Ovary (tissue), 9 donors: Measurements from ENCODE around the gene PPM1D. TPM values are rescaled to one million over a fixed set of nuclear protein-coding genes. Genes with fewer than 3 reads are reported as not detected.
"Not testable (repeated sequence)": the region's sequence is repeated elsewhere in the genome, so short reads cannot be mapped to it uniquely, and the experiment has no call there.

Experiments
- DNase-seq, 5 donors: peaks; one replicate each; pipeline ENCODE4 v3.0.0-alpha.2; 2019 to 2020
- H3K27ac ChIP-seq, 2 donors: fragments of 200-600 bp; one replicate each; pipeline versions ENCODE4 v1.5.1 to v1.8.0; 2019 to 2022
- H3K27me3 ChIP-seq: fragments of 200-600 bp; one replicate; pipeline ENCODE4 v1.8.0; 2022
- H3K36me3 ChIP-seq: fragments of 200-600 bp; sonication (generic); one replicate; pipeline ENCODE4 v1.5.1; 2019
- H3K4me1 ChIP-seq: one replicate; pipeline ENCODE4 v1.8.1; 2013; ENCODE audit warnings: mild to moderate bottlenecking, moderate library complexity; ENCODE audit not compliant: insufficient read depth
- H3K4me3 ChIP-seq: fragments of 200-600 bp; sonication (generic); one replicate; pipeline ENCODE4 v1.5.1; 2017
- H3K9me3 ChIP-seq, 2 donors: fragments of 200-600 bp in 1 of 2; sonication (generic) in 1 of 2; one replicate each; pipeline versions ENCODE4 v1.5.1 to v1.8.1; 2013 to 2019; ENCODE audit warnings: mild to moderate bottlenecking in 1 of 2, moderate library complexity in 1 of 2
- CTCF ChIP-seq, 3 donors: fragments of 450-650 bp in 2 of 3; fragments of 200-600 bp in 1 of 3; IDR thresholded peaks; one replicate each; pipeline versions ENCODE4 v1.5.1 to v1.8.0; 2016 to 2022; ENCODE audit warnings: antibody characterized with exemption in 3 of 3, mild to moderate bottlenecking in 1 of 3
- EP300 ChIP-seq: sonication (generic); formaldehyde crosslinking; IDR thresholded peaks from one replicate; pipeline ENCODE4 v1.6.1; 2017; ENCODE audit warnings: antibody characterized with exemption
- POLR2A ChIP-seq: fragments of 450-650 bp; IDR thresholded peaks from one replicate; pipeline ENCODE4 v1.6.1; 2017; ENCODE audit warnings: antibody characterized with exemption, mild to moderate bottlenecking, moderate library complexity
- WGBS, 3 donors: extraction: QIAGEN DNeasy Blood & Tissue Kit in 1 of 3; methylation state at CpG; one replicate each; pipeline versions ENCODE4 v1.1.5 to v1.1.7; 2013 to 2017; 5-methylcytosine and 5-hydroxymethylcytosine counted together
- intact Hi-C, 4 donors: fragments of 100-400 bp; cut with DNase I; formaldehyde crosslinking; loops; one replicate each; pipeline versions ENCODE4 v1.11.0 to v1.15.1; 2022 to 2023
- polyA plus RNA-seq, 2 donors: library from polyadenylated mRNA; stranded (reverse); fragments of 200-250 nt in 1 of 2; fragments of 350-450 nt in 1 of 2; fragmentation: Illumina TruSeq in 1 of 2; extraction: RNeasy Lipid Tissue Mini Kit (QIAGEN cat#74804) in 1 of 2; gene quantifications; one replicate each; pipeline ENCODE4 v1.2.3, GENCODE V29; 2013 to 2014
- total RNA-seq, 7 donors: library from RNA; depleted of rRNA in 2 of 7; stranded (reverse); fragments of >200 nt in 2 of 7; fragmentation: NEBNext Ultra II Directional in 3 of 7; extraction: Animal tissue kit (Norgen Biotek cat#: 25700) in 3 of 7; gene quantifications; one replicate each; pipeline versions ENCODE4 v1.1.0 to v1.2.4, GENCODE V29; 2016 to 2023
- donor health status: DM: no; HTN: no; CAD: no; lungs with moderate emphysema.
- donor health status: DM: no; HTN: no; CAD: no.
- donor health status: Bipolar disorder and iron deficiency.
- donor health status: DM: yes; HTN: yes; CAD: no.
- donor health status: DM: no; HTN: no; CAD: no.
- donor health status: DM: yes; HTN: yes; CAD: no.

PPM1D gene
- total and polyA plus RNA-seq, 9 donors, result 11.9 to 35.5 (median 27.1) TPM

GRCh38 chr17:60604686-60605334 is 4.8 kb downstream of the PPM1D start:
- no peaks in the 10 kb centered on the region for H3K36me3 ChIP-seq
- no peak for TF ChIP-seq POLR2A
- TF ChIP-seq EP300, result no peak
- no peak for TF ChIP-seq CTCF (IDR thresholded peaks at IDR 0.05)
- H3K27me3 ChIP-seq, result no peaks in the 10 kb centered on the region
- no peak overlapping the region for H3K27ac ChIP-seq
- DNase-seq, result no peak
- H3K9me3 ChIP-seq, result no peaks in the 10 kb centered on the region
- WGBS, 3 donors, result 58 to 69% (median 61%) methylated on average over 5 of the region's 5 CpGs
- no peak overlapping the region for H3K4me3 ChIP-seq
- intact Hi-C loops, result loop anchor here in 3 of 4 donors (10.0 kb wide), 1 partner anchor 80 kb away; the partner anchor contains the start of gene APPBP2 (in 3 of the 3)
- peaks cover 7% of the 10 kb centered on the region for H3K4me1 ChIP-seq

GRCh38 chr17:60606036-60606435 is 6.0 kb downstream of the PPM1D start:
- intact Hi-C loops, result loop anchor here in 3 of 4 donors (10.0 kb wide), 1 partner anchor 81 kb away; the partner anchor contains the start of gene APPBP2 (in 3 of the 3)
- Histone ChIP-seq H3K36me3 (no peaks in the 10 kb centered on the region), H3K4me3 (no peak overlapping the region), H3K4me1 (peaks cover 10% of the 10 kb centered on the region), H3K27ac (no peak overlapping the region), H3K27me3 (no peaks in the 10 kb centered on the region), H3K9me3 (no peaks in the 10 kb centered on the region)
- no peak for DNase-seq
- no peak for TF ChIP-seq POLR2A
- TF ChIP-seq EP300, result no peak
- TF ChIP-seq CTCF (IDR thresholded peaks at IDR 0.05), result no peak

GRCh38 chr17:60610473-60610872 is 10.5 kb downstream of the PPM1D start:
- intact Hi-C loops, result no loop called here
- Histone ChIP-seq H3K9me3 (no peaks in the 10 kb centered on the region), H3K4me3 (no peak overlapping the region), H3K27ac (peak overlapping the region in 1 of 2 donors; percentile 32), H3K36me3 (no peaks in the 10 kb centered on the region), H3K27me3 (no peaks in the 10 kb centered on the region), H3K4me1 (peaks cover 14% of the 10 kb centered on the region)
- no peak for DNase-seq
- WGBS, 3 donors, result 16 to 29% (median 25%) methylated on average over 2 of the region's 2 CpGs
- TF ChIP-seq CTCF (IDR thresholded peaks at IDR 0.05) (no peak), POLR2A (no peak), EP300 (no peak)

- WGBS, 3 donors, result 91 to 95% (median 92%) methylated on average over 5 of the region's 5 CpGs
- H3K27me3 ChIP-seq, H3K36me3 ChIP-seq, intact Hi-C loops, DNase-seq, H3K4me3 ChIP-seq, H3K9me3 ChIP-seq, H3K27ac ChIP-seq: not testable (repeated sequence)
- peaks cover 14% of the 10 kb centered on the region for H3K4me1 ChIP-seq
Observed at GRCh38 chr17:60611321-60611720, 11.3 kb downstream of the PPM1D start.

- intact Hi-C loops, result no loop called here
- WGBS, 3 donors, result 93 to 97% (median 96%) methylated on average over 18 to 19 of the region's 19 CpGs
- peaks cover 14% of the 10 kb centered on the region for H3K4me1 ChIP-seq
Observed at GRCh38 chr17:60613325-60613724, 13.3 kb downstream of the PPM1D start.

GRCh38 chr17:60613796-60614195 is 13.8 kb downstream of the PPM1D start:
- H3K4me3 ChIP-seq, intact Hi-C loops, H3K27me3 ChIP-seq, H3K9me3 ChIP-seq, DNase-seq, H3K36me3 ChIP-seq, H3K27ac ChIP-seq: not testable (repeated sequence)
- 94 to 97% (median 95%) methylated on average over 13 to 20 of the region's 20 CpGs for WGBS, 3 donors
- peaks cover 14% of the 10 kb centered on the region for H3K4me1 ChIP-seq

More at GRCh38 chr17:60613325-60613724, 13.3 kb downstream of the PPM1D start:
- no peaks in the 10 kb centered on the region for H3K9me3 ChIP-seq
- H3K27ac ChIP-seq, result no peak overlapping the region
- H3K36me3 ChIP-seq, result no peaks in the 10 kb centered on the region
- H3K27me3 ChIP-seq, result no peaks in the 10 kb centered on the region
- no peak for DNase-seq
- no peak overlapping the region for H3K4me3 ChIP-seq
- no peak for TF ChIP-seq CTCF (IDR thresholded peaks at IDR 0.05)

GRCh38 chr17:60614247-60614646 is 14.3 kb downstream of the PPM1D start:
- intact Hi-C loops, H3K36me3 ChIP-seq, DNase-seq, H3K4me3 ChIP-seq, H3K9me3 ChIP-seq, H3K27ac ChIP-seq, H3K27me3 ChIP-seq: not testable (repeated sequence)
- 53 to 60% (median 54%) methylated on average over 3 of the region's 3 CpGs for WGBS, 3 donors
- H3K4me1 ChIP-seq, result peaks cover 15% of the 10 kb centered on the region
